HG03442 (cell line): ENCODE measurements around the gene EBPL.

Source experiments
- ATAC-seq: cut with Tn5 transposase; IDR thresholded peaks from one replicate; pipeline ENCODE4 v1.9.1; 2021; ENCODE audit warnings: mild to moderate bottlenecking, moderate library complexity; ENCODE audit not compliant: unreplicated experiment

Gene EBPL

GRCh38 chr13:49676581-49677298, 14.5 kb downstream of the EBPL start:
- no peak for ATAC-seq

DNA sequence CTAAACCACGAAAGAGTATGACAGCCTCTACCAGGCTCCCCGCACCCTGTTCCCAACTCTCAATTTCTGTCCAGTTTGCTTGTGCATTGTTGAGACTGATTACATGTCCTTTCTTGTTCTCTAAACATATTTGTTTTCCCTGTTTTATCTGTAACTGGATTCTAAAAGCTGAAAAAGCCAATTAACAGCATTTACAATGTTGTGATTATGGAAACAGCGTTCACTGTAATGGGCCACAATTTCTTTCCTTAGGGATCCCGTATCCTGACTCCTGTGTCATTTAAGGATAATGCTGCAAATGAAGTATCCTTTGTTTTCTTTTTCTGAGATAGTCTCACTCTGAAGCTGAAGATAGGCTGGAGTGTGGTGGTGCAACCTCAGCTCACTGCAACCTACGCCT, 20.5 kb downstream of the EBPL start:
- ATAC-seq = no peak

DNA sequence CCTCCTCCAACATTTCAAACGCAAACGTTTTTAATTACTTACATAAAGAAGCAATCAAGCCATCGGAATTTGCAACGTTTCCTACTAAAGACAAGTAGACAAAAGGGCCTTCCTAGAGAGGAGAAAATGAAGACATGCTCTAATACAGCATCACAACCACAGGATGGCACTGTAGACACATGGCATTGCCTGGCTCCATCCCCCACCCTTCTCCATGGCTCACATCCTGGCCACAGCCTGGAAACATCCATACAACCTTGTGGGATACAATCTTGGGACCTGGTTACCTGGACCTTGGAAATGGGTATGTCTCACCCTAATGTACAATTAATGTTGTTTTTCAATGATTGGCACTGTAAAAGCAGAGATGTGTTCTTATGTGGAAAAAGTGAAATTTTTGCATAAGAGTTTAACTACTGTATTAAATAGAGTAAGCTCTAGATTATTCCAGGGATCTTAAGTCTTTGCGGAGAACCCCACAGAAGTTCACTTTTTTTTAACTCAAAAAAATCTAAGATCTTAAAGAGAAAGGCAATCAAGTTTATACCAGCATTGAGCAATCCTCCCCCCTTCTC, 21.5 kb downstream of the EBPL start:
- ATAC-seq = peak; percentile 42

GRCh38 chr13:49667773-49668172, 23.5 kb downstream of the EBPL start:
- no peak for ATAC-seq

DNA sequence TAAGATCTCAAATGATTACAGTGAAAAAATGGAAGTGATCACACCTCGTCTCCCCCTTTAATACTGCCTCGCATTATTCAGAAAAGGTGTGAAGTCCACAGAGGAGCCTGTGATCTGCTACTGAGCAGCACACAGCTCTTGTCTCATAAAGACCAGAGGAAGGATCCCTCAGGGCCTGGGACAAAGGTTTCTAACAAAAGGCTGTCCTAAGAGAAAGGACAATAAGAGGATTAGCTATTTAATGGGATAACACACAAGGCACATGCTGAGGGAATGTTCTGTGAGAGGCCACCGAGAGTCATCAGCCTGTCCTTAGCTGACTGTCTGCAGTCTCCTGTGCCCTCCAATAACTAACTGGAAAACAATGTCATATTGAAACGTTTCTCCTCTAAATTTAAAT, 26.7 kb downstream of the EBPL start:
- no peak for ATAC-seq

DNA sequence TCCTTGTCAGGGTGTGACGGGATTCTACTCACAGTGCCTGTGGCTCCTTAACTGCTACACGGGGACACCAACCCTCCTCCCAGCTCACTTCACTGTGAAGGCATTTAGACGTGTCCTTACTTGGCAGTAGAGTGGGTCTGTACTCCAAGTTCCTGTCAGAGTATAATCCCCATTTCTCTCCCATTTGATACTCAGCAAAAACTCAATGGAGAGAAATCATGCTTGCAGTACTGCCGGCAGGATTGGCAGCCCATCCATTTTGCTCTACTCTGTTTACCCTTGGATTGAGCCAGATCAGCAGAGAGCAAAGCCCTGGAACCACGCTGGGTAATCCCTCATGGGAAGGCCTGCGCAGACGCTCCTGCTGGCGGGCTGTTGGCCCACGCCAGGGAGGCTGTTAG, 34.0 kb downstream of the EBPL start:
- ATAC-seq = no peak

DNA sequence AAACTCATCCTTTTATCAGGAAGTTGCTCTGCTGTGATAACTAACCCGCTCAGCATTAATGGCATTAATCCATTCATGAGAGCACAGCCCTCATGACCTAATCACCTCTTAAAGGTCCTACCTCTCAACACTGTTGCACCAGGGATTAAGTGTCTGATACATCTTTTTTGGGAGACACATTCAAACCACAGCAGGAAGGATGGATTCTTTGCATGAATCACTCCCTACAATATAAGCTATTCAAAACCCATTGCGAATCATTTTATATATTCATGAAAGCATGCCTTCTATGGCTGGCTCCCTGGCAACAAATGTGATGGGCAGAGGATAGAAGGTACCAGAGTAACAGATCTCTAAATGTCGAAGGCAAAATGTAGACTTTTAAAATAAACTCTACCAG, 35.4 kb downstream of the EBPL start:
- no peak for ATAC-seq

DNA sequence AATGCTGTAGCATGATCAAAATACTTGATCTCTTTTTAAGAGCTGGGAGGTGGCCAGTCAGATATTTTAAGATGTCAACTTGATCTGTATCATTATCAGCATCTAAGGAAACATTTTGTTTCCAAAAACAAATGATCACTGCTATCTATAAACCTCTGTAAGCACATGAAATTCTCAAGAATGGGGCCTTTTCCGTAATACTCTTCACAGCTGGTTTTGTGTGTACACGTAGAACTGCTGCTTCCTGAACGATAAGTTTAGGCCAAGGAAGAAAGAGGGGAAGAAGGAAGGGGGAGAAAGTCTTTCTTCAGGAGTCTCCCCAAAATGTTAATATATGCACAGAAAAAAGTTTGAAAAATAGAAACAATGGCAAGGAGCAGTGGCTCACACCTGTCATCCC, 37.3 kb downstream of the EBPL start:
- ATAC-seq = no peak

GRCh38 chr13:49653478-49653877, 37.8 kb downstream of the EBPL start:
- no peak for ATAC-seq

DNA sequence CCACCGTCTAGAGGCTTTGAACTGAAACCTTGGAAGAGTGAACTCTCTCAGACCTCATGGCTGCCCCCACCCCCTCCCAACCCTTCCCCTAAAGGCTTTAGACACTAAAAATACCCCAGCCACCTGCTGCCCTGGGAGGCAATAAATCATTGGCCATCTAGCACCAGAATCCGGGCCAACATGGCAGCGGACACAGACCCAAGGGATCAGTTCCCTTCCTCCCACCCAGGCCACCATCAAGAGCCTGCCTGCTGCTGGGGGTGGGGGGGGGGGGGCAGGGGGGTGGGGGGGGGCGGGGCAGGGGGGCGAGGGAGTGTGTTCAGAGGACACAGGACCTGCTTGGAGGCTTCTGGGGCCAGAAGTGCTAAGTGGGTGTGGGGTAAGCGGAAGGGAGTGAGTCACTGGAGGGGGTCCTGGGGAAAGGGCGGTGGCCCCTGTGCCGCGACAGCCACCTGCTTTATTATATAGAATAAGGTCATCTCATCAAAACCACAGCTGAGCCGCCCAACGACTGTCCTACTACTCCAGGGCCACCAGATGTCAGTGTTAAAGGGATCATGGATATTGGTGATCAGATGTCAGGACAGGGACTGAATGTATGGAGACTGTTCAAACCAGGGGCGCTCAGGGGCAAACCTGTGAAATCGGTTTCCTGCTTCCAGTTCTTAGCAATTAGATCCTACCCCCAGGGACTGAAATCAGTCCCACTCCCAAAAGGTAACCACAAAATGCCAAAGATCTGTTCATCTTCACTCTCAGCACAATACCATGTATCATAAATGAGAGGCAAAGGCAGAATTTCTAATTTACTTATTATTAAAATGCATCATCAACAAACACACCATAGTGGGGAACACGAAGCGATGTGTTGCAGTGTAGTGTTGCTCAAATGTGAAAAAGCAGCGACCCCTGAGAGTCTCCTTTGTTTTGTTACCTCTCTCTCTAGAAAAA, 38.7 kb downstream of the EBPL start:
- no peak for ATAC-seq

DNA sequence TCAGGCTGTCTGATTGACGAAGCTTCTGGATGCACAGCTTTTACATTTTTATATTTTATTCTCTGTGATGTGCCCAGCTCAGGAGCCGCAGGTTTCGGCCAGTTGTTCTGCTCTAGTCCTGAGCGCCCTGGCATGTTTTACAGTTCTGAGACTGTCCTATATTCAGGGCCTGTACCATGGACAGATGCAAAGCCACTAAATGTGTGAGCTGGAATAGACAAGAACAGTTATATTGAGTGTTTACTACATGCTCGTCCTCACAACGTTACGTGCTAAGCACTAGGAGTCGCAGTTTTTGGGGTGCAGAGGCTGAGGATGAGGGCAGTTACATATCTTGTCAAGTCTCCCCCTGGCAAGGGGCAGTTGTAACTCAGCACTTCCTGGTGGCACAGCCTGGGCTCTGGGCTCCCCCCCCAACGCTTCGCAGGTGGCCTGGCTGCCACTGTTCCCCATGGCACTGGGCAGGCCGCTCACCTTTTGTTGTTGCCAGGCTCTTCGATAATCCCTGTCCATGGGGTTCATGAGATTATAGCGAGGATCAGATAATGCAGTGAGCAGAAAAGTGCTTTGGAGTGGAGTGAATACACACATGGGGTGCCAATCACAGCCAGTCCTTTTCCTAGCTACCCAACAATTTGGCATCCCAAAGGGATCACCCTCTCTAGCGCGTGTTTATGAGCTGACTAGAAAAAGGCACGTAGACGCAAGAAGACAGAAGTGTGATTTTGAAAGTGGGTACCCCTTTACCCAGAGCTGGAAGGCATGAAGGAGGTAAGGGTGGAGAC, 39.5 kb downstream of the EBPL start:
- no peak for ATAC-seq

- ATAC-seq = no peak
These were observed 41.3 kb downstream of the EBPL start for GRCh38 chr13:49649963-49650312.

GRCh38 chr13:49649244-49649962, 41.9 kb downstream of the EBPL start:
- no peak for ATAC-seq

DNA sequence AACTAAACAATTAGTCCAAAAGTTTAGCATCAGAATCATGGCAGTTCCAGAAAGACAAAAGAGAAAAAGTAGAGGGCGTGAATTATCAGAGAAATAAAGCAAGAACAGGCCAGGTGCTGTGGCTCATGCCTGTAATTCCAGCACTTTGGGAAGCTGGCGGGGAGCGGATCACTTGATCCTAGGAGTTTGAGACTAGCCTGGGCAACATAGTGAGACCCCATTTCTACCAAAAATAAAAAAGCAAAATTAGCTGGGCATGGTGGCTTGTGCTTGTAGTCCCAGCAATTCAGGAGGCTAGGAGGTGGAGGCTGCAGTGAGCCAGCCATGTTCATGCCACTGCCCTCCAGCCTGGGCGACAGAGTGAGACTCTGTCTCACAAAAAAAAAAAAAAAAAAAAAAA, 44.6 kb downstream of the EBPL start:
- no peak for ATAC-seq

GRCh38 chr13:49645451-49645850, 45.8 kb downstream of the EBPL start:
- ATAC-seq = no peak

- ATAC-seq = no peak
These were observed 48.1 kb downstream of the EBPL start for GRCh38 chr13:49643035-49643646.

DNA sequence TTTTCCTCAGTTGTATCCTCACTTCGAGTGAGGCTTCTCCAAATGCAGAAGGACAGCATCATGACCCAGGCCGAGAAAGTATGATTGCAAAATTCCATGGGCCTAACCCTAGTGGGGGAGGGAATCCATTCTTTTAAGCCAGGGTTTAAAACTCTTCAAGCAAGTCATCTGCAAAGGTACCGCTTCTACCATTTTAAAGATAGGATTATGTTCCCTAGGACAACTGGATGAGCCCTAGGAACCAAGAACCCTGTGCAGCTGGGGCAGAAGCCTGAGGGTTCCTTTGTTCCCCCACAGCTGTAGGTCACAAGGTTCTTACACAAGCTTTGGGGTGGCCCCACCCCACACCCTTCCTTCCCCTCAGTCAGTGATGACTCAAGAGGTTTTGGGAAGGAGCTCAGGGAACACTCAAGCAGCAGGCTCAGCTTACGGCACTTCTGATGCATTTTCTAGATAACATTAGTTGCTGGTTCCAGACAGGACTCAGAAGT, 49.4 kb downstream of the EBPL start:
- ATAC-seq = no peak

DNA sequence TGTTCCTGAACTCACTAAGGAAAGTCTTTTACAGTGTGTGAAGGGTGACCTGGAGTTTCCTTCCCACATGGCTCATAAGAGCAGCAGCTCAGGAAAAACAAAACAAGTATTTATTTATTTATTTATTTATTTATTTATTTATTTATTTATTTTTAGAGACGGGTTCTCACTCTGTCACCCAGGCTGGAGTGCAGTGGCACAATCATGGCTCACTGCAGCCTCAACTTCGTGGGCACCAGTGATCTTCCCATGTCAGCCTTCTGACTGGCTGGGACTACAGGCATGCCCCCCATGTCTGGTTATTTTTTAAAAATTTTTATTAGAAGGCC, 52.6 kb downstream of the EBPL start:
- ATAC-seq = no peak

GRCh38 chr13:49638030-49638743, 53.1 kb downstream of the EBPL start:
- ATAC-seq = no peak
